HEK293T (cell line): ENCODE data around the gene STAM2.
A peak's percentile ranks its signal among the peaks of the same experiment; 100 is the strongest.
"Not testable (repeated sequence)": the region's sequence is repeated elsewhere in the genome, so short reads cannot be mapped to it uniquely, and the experiment has no call there.

Source experiments
- CTCF ChIA-PET: fragments of 350-600 bp; formaldehyde crosslinking; extraction: SDS; loops from one replicate; lab custom pipeline; 2021; ENCODE audit warnings: antibody characterized with exemption, inconsistent platforms; lab: Yijun Ruan, JAX
- POLR2A ChIA-PET: fragments of 350-600 bp; formaldehyde crosslinking; extraction: SDS; loops from one replicate; lab custom pipeline; 2020; ENCODE audit warnings: antibody characterized with exemption, inconsistent platforms; lab: Yijun Ruan, JAX
- DNase-seq: peaks from one replicate; pipeline ENCODE4 v3.0.0; 2012; ENCODE audit warnings: mixed read lengths; ENCODE audit errors: extremely low spot score
- ARNT ChIP-seq: fragments of 450-650 bp; IDR thresholded peaks from 2 replicates; pipeline ENCODE4 v1.6.1; 2017; ENCODE audit warnings: mild to moderate bottlenecking
- BHLHE40 ChIP-seq: fragments of 450-650 bp; IDR thresholded peaks from 2 replicates; pipeline ENCODE4 v1.6.1; 2016; ENCODE audit warnings: mild to moderate bottlenecking, moderate library complexity, borderline replicate concordance
- CTBP1 ChIP-seq: fragments of 450-650 bp; IDR thresholded peaks from 2 replicates; pipeline ENCODE4 v1.6.1; 2016; ENCODE audit warnings: borderline replicate concordance
- ELF4 ChIP-seq: fragments of 450-650 bp; IDR thresholded peaks from 2 replicates; pipeline ENCODE4 v1.6.1; 2017; ENCODE audit warnings: antibody characterized with exemption
- FOXA1 ChIP-seq: fragments of 450-650 bp; IDR thresholded peaks from 2 replicates; pipeline ENCODE4 v1.6.1; 2016; ENCODE audit warnings: mild to moderate bottlenecking
- FOXK2 ChIP-seq: fragments of 450-650 bp; IDR thresholded peaks from 2 replicates; pipeline ENCODE4 v1.6.1; 2016; ENCODE audit warnings: mild to moderate bottlenecking
- FOXM1 ChIP-seq: fragments of 450-650 bp; IDR thresholded peaks from 2 replicates; pipeline ENCODE4 v1.6.1; 2017; ENCODE audit warnings: mild to moderate bottlenecking, borderline replicate concordance
- HDGF ChIP-seq: fragments of 450-650 bp; IDR thresholded peaks from 2 replicates; pipeline ENCODE4 v1.6.1; 2017; ENCODE audit warnings: antibody characterized with exemption, borderline replicate concordance
- L3MBTL2 ChIP-seq: fragments of 450-650 bp; conservative IDR thresholded peaks from 2 replicates; pipeline ENCODE4 v1.6.1; 2016; ENCODE audit warnings: mild to moderate bottlenecking
- LEF1 ChIP-seq: fragments of 450-650 bp; IDR thresholded peaks from 2 replicates; pipeline ENCODE4 v1.6.1; 2017; ENCODE audit warnings: mild to moderate bottlenecking, borderline replicate concordance
- NFRKB ChIP-seq: fragments of 450-650 bp; IDR thresholded peaks from 2 replicates; pipeline ENCODE4 v1.6.1; 2016; ENCODE audit warnings: mild to moderate bottlenecking, moderate library complexity
- SP1 ChIP-seq: fragments of 450-650 bp; IDR thresholded peaks from 2 replicates; pipeline ENCODE4 v1.6.1; 2017
- SUZ12 ChIP-seq: fragments of 450-650 bp; IDR thresholded peaks from 2 replicates; pipeline ENCODE4 v1.6.1; 2016; ENCODE audit warnings: mild to moderate bottlenecking
- TARDBP ChIP-seq: fragments of 450-650 bp; IDR thresholded peaks from 2 replicates; pipeline ENCODE4 v1.6.1; 2016
- ZNF384 ChIP-seq: fragments of 450-650 bp; IDR thresholded peaks from 2 replicates; pipeline ENCODE4 v1.6.1; 2016
- TF ChIP-seq, protein P1 (sequence below): fragments of 450-650 bp; IDR thresholded peaks from 2 replicates; pipeline ENCODE4 v1.6.1; 2016

STAM2 gene

GRCh38 chr2:152186262-152186661 lies 10.7 kb upstream of the STAM2 start:
- POLR2A ChIA-PET: no interaction called here
- DNase-seq: no peak
- TF ChIP-seq, protein P1, sequence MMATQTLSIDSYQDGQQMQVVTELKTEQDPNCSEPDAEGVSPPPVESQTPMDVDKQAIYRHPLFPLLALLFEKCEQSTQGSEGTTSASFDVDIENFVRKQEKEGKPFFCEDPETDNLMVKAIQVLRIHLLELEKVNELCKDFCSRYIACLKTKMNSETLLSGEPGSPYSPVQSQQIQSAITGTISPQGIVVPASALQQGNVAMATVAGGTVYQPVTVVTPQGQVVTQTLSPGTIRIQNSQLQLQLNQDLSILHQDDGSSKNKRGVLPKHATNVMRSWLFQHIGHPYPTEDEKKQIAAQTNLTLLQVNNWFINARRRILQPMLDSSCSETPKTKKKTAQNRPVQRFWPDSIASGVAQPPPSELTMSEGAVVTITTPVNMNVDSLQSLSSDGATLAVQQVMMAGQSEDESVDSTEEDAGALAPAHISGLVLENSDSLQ: no peak
- TF ChIP-seq ZNF384 (no peak), NFRKB (no peak), CTBP1 (no peak), SUZ12 (no peak), HDGF (no peak), FOXA1 (no peak), SP1 (no peak), FOXK2 (no peak), FOXM1 (no peak), TARDBP (no peak), LEF1 (no peak), ELF4 (no peak), ARNT (no peak), L3MBTL2 (no peak), BHLHE40 (no peak)
- CTCF ChIA-PET: interaction anchor here (1.1 to 1.5 kb wide), 2 partner anchors 449 to 450 kb away, joined by 3 read pairs; no protein-coding TSS in a partner anchor

GRCh38 chr2:152183401-152184073 lies 8.0 kb upstream of the STAM2 start:
- POLR2A ChIA-PET: no interaction called here
- no peak for DNase-seq
- CTCF ChIA-PET: no interaction called here
- TF ChIP-seq CTBP1: no peak
- TF ChIP-seq SUZ12: no peak
- no peak for TF ChIP-seq LEF1
- TF ChIP-seq ELF4: no peak
- no peak for TF ChIP-seq TARDBP
- no peak for TF ChIP-seq L3MBTL2
- no peak for TF ChIP-seq HDGF
- no peak for TF ChIP-seq BHLHE40
- no peak for TF ChIP-seq NFRKB
- TF ChIP-seq FOXA1: no peak
- no peak for TF ChIP-seq ARNT
- TF ChIP-seq, protein P1: no peak
- TF ChIP-seq SP1: no peak
- no peak for TF ChIP-seq ZNF384
- TF ChIP-seq FOXM1: no peak
- no peak for TF ChIP-seq FOXK2

GRCh38 chr2:152177667-152178066 lies 2.1 kb upstream of the STAM2 start:
- POLR2A ChIA-PET, CTCF ChIA-PET, DNase-seq: not testable (repeated sequence)

- no peak for DNase-seq
- TF ChIP-seq L3MBTL2 (peak; percentile 63), LEF1 (no peak)
- CTCF ChIA-PET: interaction anchor here (0.5 to 2.5 kb wide), 9 partner anchors 136 to 1358 kb away, joined by 3 to 10 read pairs (median 3); no protein-coding TSS in a partner anchor
- POLR2A ChIA-PET: interaction anchor here (0.8 to 1.8 kb wide), 6 partner anchors 24 to 540 kb away, joined by 3 to 9 read pairs (median 4); no protein-coding TSS in a partner anchor
Observed at GRCh38 chr2:152176113-152176714, 651 bp upstream of the STAM2 start.

DNA sequence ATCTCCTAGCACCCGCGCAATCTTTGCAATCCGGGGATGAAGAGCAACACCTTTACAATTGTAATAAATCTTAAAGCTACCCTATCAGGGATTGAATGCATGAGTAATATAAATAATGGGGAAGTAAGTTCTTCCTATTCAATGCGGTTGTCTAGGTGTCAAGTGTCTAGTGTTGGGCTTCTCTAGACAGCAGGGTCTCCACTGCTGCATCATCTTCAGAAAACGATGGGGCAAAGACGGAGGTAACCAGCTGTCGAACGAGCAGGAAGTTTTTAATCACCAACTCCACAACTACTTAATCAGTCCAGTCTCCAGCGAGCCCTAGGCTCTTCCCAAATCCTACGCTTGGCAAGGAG lies 573 bp downstream of the STAM2 start:
- CTCF ChIA-PET: interaction anchor here (1.5 to 2.5 kb wide), 2 partner anchors 148 to 461 kb away, joined by 4 to 10 read pairs; no protein-coding TSS in a partner anchor
- TF ChIP-seq LEF1: no peak
- no peak for TF ChIP-seq SUZ12
- TF ChIP-seq ARNT: no peak
- TF ChIP-seq FOXA1: no peak
- POLR2A ChIA-PET: interaction anchor here (1.4 kb wide), 1 partner anchor 461 kb away, joined by 9 read pairs; no protein-coding TSS in a partner anchor
- no peak for DNase-seq

DNA sequence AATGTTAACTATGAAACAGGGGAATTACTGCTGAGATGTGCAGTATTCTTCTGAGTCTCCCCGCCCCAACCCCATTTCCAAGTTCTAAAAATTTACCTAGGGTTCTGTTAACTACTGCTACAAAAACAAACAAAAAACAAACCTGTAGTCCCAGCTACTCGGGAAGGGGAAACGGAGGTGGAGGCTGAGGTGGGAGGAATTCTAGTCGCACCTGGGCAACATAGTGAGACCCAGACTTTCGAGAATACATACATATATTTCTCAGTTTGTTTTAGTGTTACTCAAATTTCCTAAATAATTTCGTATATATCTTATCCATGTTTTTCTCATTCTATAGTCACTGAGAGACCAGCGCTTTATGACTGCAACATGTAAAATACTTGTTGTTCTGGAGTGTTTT lies 989 bp downstream of the STAM2 start:
- CTCF ChIA-PET: interaction anchor here (2.5 kb wide), 1 partner anchor 462 kb away, joined by 10 read pairs; no protein-coding TSS in a partner anchor
- TF ChIP-seq CTBP1 (no peak), BHLHE40 (no peak), FOXK2 (no peak), L3MBTL2 (no peak), FOXA1 (no peak), LEF1 (no peak), ARNT (no peak)
- POLR2A ChIA-PET: no interaction called here
- DNase-seq: no peak

DNA sequence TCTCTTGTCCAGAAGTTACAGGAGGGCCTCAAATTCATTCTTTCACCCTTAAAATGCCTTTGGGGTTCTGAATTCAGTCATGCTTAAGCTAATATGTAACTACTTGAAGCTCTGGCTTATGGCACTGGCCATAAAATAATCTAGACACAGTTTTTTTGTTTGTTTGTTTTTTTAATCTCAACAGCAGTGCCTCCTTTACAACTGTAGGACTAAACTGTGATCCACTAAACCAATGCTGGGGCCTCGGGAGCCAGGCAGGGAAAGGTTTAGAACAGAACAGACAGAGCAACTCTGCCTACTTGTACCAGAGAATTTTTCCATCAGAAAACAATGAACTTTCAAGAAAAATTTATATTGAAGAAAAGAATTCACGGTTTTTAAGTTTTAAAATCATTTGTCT lies 1.7 kb downstream of the STAM2 start:
- ChIA-PET CTCF (no interaction called here), POLR2A (no interaction called here)
- TF ChIP-seq ELF4: no peak
- no peak for TF ChIP-seq ARNT
- TF ChIP-seq, protein P1: no peak
- TF ChIP-seq SUZ12: no peak
- no peak for TF ChIP-seq HDGF
- no peak for TF ChIP-seq ZNF384
- no peak for TF ChIP-seq FOXA1
- TF ChIP-seq L3MBTL2: no peak
- TF ChIP-seq FOXM1: no peak
- TF ChIP-seq LEF1: no peak
- no peak for TF ChIP-seq CTBP1
- no peak for TF ChIP-seq FOXK2
- no peak for TF ChIP-seq TARDBP
- TF ChIP-seq SP1: no peak
- TF ChIP-seq NFRKB: no peak
- no peak for TF ChIP-seq BHLHE40
- DNase-seq: no peak

DNA sequence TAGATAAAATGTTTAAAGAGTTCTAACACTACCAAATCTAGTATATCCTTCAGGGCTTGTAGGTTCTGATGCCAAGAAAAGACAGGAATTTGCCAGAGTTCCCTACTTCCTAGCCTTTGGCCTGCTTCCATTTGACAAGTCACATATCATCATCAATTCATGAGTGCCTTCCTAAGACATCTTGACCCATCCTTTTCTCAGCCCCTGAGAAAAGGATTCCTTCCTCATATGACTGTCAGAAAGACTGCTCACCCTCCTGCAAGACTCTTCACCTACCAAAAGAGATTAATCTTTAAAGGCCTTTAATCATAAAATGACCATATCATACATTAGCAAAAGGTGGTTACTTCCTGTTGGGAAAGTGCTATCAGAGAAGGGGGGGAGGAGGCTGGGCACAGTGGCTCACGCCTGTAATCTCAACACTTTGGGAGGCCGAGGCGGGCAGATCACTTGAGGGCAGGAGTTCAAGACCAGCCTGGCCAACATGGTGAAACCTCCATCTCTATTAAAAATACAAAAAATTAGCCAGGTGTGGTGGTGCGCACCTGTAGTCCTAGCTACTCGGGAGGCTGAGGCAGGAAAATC lies 3.3 kb downstream of the STAM2 start:
- POLR2A ChIA-PET: interaction anchor here (0.6 kb wide), 1 partner anchor 480 kb away, joined by 3 read pairs; no protein-coding TSS in a partner anchor
- CTCF ChIA-PET, DNase-seq: not testable (repeated sequence)
